SU-DHL-6 (cell line): ENCODE data around the gene ATOH8.

ENCODE experiments used
- H2AFZ ChIP-seq: fragments of 200-600 bp; sonication (generic); 2 replicates; pipeline ENCODE4 v1.6.1; 2014; ENCODE audit warnings: low read depth, mild to moderate bottlenecking, moderate library complexity, mixed read lengths, antibody characterized with exemption, low read length; ENCODE audit not compliant: severe bottlenecking
- H3F3A ChIP-seq: fragments of 200-600 bp; shearing (Covaris generic); 2 replicates; pipeline ENCODE4 v1.6.0; 2016; ENCODE audit warnings: antibody characterized with exemption, mild to moderate bottlenecking; ENCODE audit not compliant: insufficient read depth
- H3K27ac ChIP-seq: fragments of 200-600 bp; sonication (generic); 2 replicates; pipeline ENCODE4 v1.5.1; 2016; ENCODE audit warnings: low read depth, mild to moderate bottlenecking, low read length, moderate library complexity, mixed read lengths
- H3K27me3 ChIP-seq: fragments of 200-600 bp; sonication (generic), shearing (Covaris generic); 2 replicates; pipeline ENCODE4 v1.6.0; 2014; ENCODE audit warnings: mild to moderate bottlenecking, low read length
- H3K36me3 ChIP-seq: fragments of 200-600 bp; sonication (generic); 2 replicates; pipeline ENCODE4 v1.6.1; 2014; ENCODE audit warnings: mild to moderate bottlenecking, low read length, mixed read lengths
- H3K4me2 ChIP-seq: fragments of 300-600, 200-600 bp; shearing (Covaris generic), sonication (generic); 2 replicates; pipeline ENCODE4 v1.6.0; 2014; ENCODE audit warnings: low read length, low read depth, mild to moderate bottlenecking; ENCODE audit not compliant: poor library complexity, severe bottlenecking
- H3K4me3 ChIP-seq: fragments of 200-600 bp; sonication (generic); 2 replicates; pipeline ENCODE4 v1.5.1; 2014; ENCODE audit warnings: antibody characterized with exemption, low read length, mild to moderate bottlenecking, mixed read lengths; ENCODE audit not compliant: insufficient read depth, poor library complexity, severe bottlenecking
- H3K79me2 ChIP-seq: fragments of 200-600 bp; sonication (generic); 2 replicates; pipeline ENCODE4 v1.6.1; 2014; ENCODE audit warnings: mild to moderate bottlenecking, low read length, moderate library complexity; ENCODE audit not compliant: insufficient read depth
- H3K9ac ChIP-seq: fragments of 200-600 bp; sonication (generic); 2 replicates; pipeline ENCODE4 v1.7.0; 2014; ENCODE audit warnings: mild to moderate bottlenecking, low read length
- H3K9me2 ChIP-seq: fragments of 200-600 bp; sonication (generic); replicated peaks from 2 replicates; pipeline ENCODE4 v1.6.1; 2014; ENCODE audit warnings: low read length; ENCODE audit not compliant: insufficient read depth
- H3K9me3 ChIP-seq: fragments of 200-600 bp; sonication (generic); 2 replicates; pipeline ENCODE4 v1.6.1; 2014; ENCODE audit warnings: low read length, mixed read lengths; ENCODE audit not compliant: insufficient read depth
- H4K20me1 ChIP-seq: fragments of 200-600 bp; sonication (generic); 2 replicates; pipeline ENCODE4 v1.6.1; 2014; ENCODE audit warnings: low read depth, mild to moderate bottlenecking, antibody characterized with exemption, low read length, moderate library complexity, mixed read lengths
- EZH2phosphoT487 ChIP-seq: fragments of 200-600 bp; sonication (generic), shearing (Covaris generic); conservative IDR thresholded peaks from 2 replicates; pipeline ENCODE4 v1.6.1; 2018; ENCODE audit warnings: mild to moderate bottlenecking, antibody characterized with exemption, low read length, moderate library complexity, mixed read lengths
- TF ChIP-seq, protein P1 (sequence below): fragments of 200-600 bp; sonication (generic); IDR thresholded peaks from one replicate; pipeline ENCODE4 v1.5.1; 2017; ENCODE audit warnings: antibody characterized with exemption, mild to moderate bottlenecking, low read length, moderate library complexity; ENCODE audit not compliant: insufficient read depth, poor library complexity, severe bottlenecking

The ATOH8 gene

DNA sequence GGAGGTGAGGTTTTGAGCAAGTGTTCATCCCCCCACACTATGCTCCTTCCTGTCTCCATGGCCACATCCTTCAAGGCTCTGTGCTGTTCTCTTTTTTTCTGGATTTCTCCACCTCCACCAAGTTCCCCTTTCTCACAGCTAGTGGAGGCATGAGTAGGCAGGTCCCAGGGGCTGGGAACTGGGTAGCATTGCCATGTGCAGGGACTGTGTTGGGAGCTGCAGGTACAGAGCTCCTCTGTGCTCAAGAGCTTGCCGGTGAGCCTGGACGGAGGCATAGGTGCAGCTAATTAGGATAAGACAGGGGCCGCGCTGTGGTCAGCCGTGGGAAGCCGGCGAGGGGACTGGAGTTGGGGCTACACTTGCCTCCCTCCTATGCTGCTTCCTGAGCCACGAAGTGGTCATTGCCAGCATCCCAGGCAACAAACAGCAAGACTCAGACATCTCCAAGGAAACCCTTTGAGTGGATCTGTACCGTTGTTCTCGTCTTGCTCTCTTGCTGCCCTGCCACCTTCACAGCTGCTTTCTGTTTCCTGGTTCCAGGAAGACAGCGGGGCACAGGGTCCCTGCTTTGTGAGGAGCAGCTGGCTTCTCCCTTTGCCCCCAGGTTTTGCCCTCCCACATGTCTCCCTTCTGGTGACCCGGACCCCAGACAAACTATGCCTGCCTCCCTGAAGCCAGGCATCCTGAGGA is 36.9 kb downstream of the ATOH8 start:
- H3F3A ChIP-seq, result no peaks in the 10 kb centered on the region
- no peak overlapping the region for H3K9ac ChIP-seq
- no peaks in the 10 kb centered on the region for H3K9me3 ChIP-seq
- no peaks in the 10 kb centered on the region for H3K79me2 ChIP-seq
- H3K4me2 ChIP-seq, result no peak overlapping the region
- H2AFZ ChIP-seq, result no peak overlapping the region
- no peaks in the 10 kb centered on the region for H3K27me3 ChIP-seq
- no peak overlapping the region for H3K27ac ChIP-seq
- H3K4me3 ChIP-seq, result no peak overlapping the region
- no peaks in the 10 kb centered on the region for H4K20me1 ChIP-seq
- no peaks in the 10 kb centered on the region for H3K9me2 ChIP-seq
- H3K36me3 ChIP-seq, result no peaks in the 10 kb centered on the region
- TF ChIP-seq EZH2phosphoT487, result no peak
- TF ChIP-seq, protein P1, sequence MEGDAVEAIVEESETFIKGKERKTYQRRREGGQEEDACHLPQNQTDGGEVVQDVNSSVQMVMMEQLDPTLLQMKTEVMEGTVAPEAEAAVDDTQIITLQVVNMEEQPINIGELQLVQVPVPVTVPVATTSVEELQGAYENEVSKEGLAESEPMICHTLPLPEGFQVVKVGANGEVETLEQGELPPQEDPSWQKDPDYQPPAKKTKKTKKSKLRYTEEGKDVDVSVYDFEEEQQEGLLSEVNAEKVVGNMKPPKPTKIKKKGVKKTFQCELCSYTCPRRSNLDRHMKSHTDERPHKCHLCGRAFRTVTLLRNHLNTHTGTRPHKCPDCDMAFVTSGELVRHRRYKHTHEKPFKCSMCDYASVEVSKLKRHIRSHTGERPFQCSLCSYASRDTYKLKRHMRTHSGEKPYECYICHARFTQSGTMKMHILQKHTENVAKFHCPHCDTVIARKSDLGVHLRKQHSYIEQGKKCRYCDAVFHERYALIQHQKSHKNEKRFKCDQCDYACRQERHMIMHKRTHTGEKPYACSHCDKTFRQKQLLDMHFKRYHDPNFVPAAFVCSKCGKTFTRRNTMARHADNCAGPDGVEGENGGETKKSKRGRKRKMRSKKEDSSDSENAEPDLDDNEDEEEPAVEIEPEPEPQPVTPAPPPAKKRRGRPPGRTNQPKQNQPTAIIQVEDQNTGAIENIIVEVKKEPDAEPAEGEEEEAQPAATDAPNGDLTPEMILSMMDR, result no peak

DNA sequence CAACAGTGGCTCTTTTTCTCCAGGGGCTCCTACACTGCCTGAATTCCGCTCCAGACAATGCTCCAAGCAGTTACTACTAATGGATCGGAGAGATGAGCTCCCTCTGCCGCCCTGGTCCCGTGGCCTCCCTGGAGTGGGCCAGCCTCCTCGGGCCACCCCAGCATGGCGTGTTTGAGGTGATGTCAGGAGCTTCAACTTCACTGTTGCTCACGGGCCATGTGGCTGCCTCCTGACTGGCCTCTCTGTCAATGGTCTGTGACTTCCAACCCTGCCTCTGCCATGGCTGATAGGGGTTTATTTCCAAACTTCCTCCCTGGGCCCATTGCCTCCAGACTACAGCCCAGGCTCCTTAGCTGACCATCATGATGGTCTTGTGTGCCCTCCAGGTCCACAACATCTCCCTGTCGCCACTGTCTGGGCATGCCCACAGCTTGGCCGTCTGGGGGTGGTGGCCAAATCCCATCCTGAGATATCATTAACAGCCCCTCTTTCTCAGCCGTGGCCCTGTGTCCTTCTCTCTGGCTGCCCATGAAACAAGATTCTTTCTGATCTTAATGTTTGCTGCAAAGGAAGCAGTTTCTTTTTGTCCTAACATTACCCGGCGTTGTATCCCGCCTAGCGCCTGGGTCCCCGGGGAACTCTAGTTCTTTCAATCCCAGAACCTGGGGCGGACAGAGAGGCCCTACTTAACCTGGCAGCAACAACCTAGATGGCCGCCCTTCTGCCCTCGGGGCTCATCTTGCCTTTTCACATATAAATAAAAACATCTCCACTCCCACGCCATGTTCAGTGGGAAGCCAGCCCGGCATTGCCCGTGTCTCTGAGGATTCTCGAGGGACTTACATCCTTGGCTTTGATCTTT is 38.1 kb downstream of the ATOH8 start:
- Histone ChIP-seq H3K9ac (no peak overlapping the region), H2AFZ (no peak overlapping the region), H3K4me2 (no peak overlapping the region), H3F3A (no peaks in the 10 kb centered on the region), H3K36me3 (no peaks in the 10 kb centered on the region), H3K9me3 (no peaks in the 10 kb centered on the region), H4K20me1 (no peaks in the 10 kb centered on the region), H3K27me3 (no peaks in the 10 kb centered on the region), H3K27ac (no peak overlapping the region), H3K79me2 (no peaks in the 10 kb centered on the region), H3K4me3 (no peak overlapping the region), H3K9me2 (no peaks in the 10 kb centered on the region)
- TF ChIP-seq, protein P1, result no peak
- no peak for TF ChIP-seq EZH2phosphoT487

DNA sequence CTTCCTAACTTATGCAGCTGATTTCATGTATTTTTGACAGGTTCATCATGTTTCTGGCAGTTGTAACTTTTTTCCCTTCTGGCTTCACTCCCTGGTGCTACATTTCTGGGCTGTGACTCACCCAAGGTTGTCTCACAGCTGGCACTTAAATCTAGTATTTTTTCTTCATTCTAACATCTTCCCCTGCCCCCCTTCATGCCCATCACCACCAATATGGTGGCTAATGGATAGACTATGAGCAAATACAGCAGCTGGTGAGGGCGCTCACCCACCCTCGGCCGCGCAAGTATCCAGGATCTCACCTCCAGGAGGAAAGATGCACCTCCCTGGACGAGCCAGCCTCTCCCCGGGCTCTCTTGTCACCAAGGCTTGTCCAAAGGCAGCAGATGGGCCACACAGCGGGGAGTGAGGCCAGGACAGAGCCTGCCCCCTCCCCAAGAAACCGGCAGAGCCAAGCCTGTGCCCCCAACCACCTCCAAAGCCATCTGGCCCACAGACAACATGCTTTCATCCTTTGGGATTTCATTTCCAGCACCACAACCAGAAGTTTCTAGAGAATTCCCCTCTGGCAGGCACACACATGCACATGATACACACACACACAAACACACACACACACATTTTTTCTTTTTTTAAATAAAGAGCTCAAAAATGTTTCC is 39.1 kb downstream of the ATOH8 start:
- TF ChIP-seq EZH2phosphoT487, result no peak
- TF ChIP-seq, protein P1, result no peak
- Histone ChIP-seq H3K27me3 (no peaks in the 10 kb centered on the region), H3K4me3 (no peak overlapping the region), H3K4me2 (no peak overlapping the region), H2AFZ (no peak overlapping the region), H3K9ac (no peak overlapping the region), H3K27ac (no peak overlapping the region), H3K9me2 (no peaks in the 10 kb centered on the region), H4K20me1 (no peaks in the 10 kb centered on the region), H3K36me3 (no peaks in the 10 kb centered on the region), H3K9me3 (no peaks in the 10 kb centered on the region), H3K79me2 (no peaks in the 10 kb centered on the region), H3F3A (no peaks in the 10 kb centered on the region)
